Measurements from ENCODE around the gene SCO2. TPM values are rescaled to one million over a fixed set of nuclear protein-coding genes. Genes with fewer than 3 reads are reported as not detected.
A peak's percentile ranks its signal among the peaks of the same experiment; 100 is the strongest.

Gene SCO2
- total and polyA plus RNA-seq, 2 of the 13 experiments (the other 11 are each of a cell fraction or from before 2014, with no cell fraction given) = 0.32 to 3.7 TPM

DNA sequence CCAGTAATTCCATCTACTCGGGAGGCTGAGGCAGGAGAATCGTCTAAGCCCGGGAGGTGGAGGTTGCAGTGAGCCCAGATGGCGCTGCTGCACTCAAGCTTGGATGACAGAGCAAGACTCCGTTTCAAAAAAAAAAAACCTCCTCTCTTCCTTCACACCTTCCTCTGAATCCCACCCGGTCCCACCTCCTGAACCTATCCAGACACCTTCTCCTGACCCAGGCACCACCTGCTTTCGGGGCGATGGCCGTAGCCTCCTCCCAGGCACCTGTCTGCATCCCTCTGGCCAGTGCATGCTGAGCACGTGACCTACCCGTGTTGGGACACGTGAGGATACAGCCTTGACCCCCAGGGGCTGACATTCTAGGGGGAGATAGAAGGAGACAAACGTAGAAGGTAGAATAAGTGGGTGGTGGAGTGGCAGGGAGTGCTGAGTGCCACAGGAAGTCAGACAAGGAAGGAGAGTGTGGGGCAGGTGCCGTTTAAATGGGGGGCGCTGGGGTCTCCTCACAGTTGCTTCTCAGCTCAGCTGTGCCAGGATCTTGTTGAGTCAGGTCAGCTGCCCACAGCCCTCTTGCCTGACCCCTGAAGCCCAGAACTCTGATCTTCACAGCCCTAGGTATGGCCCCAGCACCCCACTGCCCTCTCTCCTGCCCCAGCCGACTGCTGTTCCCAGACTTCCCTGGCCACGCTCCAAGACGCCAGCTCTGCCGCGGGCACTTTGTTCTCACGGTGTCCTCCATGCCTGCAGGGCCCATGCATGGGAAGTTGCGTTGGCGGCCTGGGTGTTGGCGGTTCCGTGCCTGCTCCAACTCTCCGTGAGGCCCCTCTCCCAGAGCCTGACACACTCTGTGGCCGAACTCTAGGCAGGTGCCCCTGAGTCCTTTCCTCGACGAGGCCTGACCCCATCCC, 39.9 kb downstream of the SCO2 start (continued):
- TF ChIP-seq, protein P1, sequence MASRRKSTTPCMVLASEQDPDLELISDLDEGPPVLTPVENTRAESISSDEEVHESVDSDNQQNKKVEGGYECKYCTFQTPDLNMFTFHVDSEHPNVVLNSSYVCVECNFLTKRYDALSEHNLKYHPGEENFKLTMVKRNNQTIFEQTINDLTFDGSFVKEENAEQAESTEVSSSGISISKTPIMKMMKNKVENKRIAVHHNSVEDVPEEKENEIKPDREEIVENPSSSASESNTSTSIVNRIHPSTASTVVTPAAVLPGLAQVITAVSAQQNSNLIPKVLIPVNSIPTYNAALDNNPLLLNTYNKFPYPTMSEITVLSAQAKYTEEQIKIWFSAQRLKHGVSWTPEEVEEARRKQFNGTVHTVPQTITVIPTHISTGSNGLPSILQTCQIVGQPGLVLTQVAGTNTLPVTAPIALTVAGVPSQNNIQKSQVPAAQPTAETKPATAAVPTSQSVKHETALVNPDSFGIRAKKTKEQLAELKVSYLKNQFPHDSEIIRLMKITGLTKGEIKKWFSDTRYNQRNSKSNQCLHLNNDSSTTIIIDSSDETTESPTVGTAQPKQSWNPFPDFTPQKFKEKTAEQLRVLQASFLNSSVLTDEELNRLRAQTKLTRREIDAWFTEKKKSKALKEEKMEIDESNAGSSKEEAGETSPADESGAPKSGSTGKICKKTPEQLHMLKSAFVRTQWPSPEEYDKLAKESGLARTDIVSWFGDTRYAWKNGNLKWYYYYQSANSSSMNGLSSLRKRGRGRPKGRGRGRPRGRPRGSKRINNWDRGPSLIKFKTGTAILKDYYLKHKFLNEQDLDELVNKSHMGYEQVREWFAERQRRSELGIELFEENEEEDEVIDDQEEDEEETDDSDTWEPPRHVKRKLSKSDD (CRISPR knock-in tag; IDR thresholded peaks at IDR 0.05; ENCODE audit: low read depth) = 0 out of 2 replicates have a peak, but pooled peaks have one; percentile 17
- TF ChIP-seq POGZ (CRISPR knock-in tag; IDR thresholded peaks at IDR 0.05) = no peak
- 0 out of 2 replicates have a peak, but pooled peaks have one; percentile 39 for TF ChIP-seq KAT8 (CRISPR knock-in tag; IDR thresholded peaks at IDR 0.05)
- 0 out of 2 replicates have a peak, but pooled peaks have one; percentile 65 for TF ChIP-seq ZNF879 (CRISPR knock-in tag; IDR thresholded peaks at IDR 0.05)
- TF ChIP-seq, protein P2, sequence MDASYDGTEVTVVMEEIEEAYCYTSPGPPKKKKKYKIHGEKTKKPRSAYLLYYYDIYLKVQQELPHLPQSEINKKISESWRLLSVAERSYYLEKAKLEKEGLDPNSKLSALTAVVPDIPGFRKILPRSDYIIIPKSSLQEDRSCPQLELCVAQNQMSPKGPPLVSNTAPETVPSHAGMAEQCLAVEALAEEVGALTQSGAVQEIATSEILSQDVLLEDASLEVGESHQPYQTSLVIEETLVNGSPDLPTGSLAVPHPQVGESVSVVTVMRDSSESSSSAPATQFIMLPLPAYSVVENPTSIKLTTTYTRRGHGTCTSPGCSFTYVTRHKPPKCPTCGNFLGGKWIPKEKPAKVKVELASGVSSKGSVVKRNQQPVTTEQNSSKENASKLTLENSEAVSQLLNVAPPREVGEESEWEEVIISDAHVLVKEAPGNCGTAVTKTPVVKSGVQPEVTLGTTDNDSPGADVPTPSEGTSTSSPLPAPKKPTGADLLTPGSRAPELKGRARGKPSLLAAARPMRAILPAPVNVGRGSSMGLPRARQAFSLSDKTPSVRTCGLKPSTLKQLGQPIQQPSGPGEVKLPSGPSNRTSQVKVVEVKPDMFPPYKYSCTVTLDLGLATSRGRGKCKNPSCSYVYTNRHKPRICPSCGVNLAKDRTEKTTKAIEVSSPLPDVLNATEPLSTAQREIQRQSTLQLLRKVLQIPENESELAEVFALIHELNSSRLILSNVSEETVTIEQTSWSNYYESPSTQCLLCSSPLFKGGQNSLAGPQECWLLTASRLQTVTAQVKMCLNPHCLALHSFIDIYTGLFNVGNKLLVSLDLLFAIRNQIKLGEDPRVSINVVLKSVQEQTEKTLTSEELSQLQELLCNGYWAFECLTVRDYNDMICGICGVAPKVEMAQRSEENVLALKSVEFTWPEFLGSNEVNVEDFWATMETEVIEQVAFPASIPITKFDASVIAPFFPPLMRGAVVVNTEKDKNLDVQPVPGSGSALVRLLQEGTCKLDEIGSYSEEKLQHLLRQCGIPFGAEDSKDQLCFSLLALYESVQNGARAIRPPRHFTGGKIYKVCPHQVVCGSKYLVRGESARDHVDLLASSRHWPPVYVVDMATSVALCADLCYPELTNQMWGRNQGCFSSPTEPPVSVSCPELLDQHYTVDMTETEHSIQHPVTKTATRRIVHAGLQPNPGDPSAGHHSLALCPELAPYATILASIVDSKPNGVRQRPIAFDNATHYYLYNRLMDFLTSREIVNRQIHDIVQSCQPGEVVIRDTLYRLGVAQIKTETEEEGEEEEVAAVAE (CRISPR knock-in tag; IDR thresholded peaks at IDR 0.05; ENCODE audit: borderline replicate concordance) = peak; percentile 53; the same call in 1 of the 2 replicates
- no peak for TF ChIP-seq HMG20A (CRISPR knock-in tag; IDR thresholded peaks at IDR 0.05; ENCODE audit: borderline replicate concordance)
- no peak for TF ChIP-seq NFE2 (CRISPR knock-in tag; IDR thresholded peaks at IDR 0.05)
- TF ChIP-seq ZNF510 (CRISPR knock-in tag; IDR thresholded peaks at IDR 0.05; ENCODE audit: low read depth) = no peak
- TF ChIP-seq, protein P3, sequence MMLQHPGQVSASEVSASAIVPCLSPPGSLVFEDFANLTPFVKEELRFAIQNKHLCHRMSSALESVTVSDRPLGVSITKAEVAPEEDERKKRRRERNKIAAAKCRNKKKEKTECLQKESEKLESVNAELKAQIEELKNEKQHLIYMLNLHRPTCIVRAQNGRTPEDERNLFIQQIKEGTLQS (CRISPR knock-in tag; IDR thresholded peaks at IDR 0.05) = no peak
- TF ChIP-seq ZNF841 (CRISPR knock-in tag; IDR thresholded peaks at IDR 0.05; ENCODE audit: borderline replicate concordance) = no peak
- no peak for TF ChIP-seq ZNF30 (CRISPR knock-in tag; IDR thresholded peaks at IDR 0.05)
- TF ChIP-seq PAWR (CRISPR knock-in tag; IDR thresholded peaks at IDR 0.05; ENCODE audit: borderline replicate concordance) = no peak
- TF ChIP-seq PRMT3 (CRISPR knock-in tag; IDR thresholded peaks at IDR 0.05; ENCODE audit: borderline replicate concordance, low read depth) = no peak
- TF ChIP-seq MEIS2 (CRISPR knock-in tag; IDR thresholded peaks at IDR 0.05) = peak; percentile 48; the same call in 1 of the 2 replicates
- TF ChIP-seq, protein P4, sequence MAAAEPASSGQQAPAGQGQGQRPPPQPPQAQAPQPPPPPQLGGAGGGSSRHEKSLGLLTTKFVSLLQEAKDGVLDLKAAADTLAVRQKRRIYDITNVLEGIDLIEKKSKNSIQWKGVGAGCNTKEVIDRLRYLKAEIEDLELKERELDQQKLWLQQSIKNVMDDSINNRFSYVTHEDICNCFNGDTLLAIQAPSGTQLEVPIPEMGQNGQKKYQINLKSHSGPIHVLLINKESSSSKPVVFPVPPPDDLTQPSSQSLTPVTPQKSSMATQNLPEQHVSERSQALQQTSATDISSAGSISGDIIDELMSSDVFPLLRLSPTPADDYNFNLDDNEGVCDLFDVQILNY (CRISPR knock-in tag; conservative IDR thresholded peaks at IDR 0.05) = no peak
- TF ChIP-seq, protein P5, sequence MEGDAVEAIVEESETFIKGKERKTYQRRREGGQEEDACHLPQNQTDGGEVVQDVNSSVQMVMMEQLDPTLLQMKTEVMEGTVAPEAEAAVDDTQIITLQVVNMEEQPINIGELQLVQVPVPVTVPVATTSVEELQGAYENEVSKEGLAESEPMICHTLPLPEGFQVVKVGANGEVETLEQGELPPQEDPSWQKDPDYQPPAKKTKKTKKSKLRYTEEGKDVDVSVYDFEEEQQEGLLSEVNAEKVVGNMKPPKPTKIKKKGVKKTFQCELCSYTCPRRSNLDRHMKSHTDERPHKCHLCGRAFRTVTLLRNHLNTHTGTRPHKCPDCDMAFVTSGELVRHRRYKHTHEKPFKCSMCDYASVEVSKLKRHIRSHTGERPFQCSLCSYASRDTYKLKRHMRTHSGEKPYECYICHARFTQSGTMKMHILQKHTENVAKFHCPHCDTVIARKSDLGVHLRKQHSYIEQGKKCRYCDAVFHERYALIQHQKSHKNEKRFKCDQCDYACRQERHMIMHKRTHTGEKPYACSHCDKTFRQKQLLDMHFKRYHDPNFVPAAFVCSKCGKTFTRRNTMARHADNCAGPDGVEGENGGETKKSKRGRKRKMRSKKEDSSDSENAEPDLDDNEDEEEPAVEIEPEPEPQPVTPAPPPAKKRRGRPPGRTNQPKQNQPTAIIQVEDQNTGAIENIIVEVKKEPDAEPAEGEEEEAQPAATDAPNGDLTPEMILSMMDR (CRISPR knock-in tag; IDR thresholded peaks at IDR 0.05) = peak; percentile 37; the same call in 1 of the 2 replicates
- TF ChIP-seq HOXA9 (CRISPR knock-in tag; IDR thresholded peaks at IDR 0.05; ENCODE audit: borderline replicate concordance) = no peak; the same call in 1 of the 2 replicates
- TF ChIP-seq GTF3A (CRISPR knock-in tag; conservative IDR thresholded peaks at IDR 0.05) = no peak

Data from HepG2 (cell line).